HepG2 (cell line): Measurements from ENCODE around the gene AGBL3. TPM values are rescaled to one million over a fixed set of nuclear protein-coding genes. Genes with fewer than 3 reads are reported as not detected.

Source experiments
- ATAC-seq: fragments of 200-7000 bp; cut with Tn5 transposase; 3 replicates; pipeline ENCODE4 v1.9.1; 2020; ENCODE audit warnings: mild to moderate bottlenecking, moderate library complexity
- BruUV-seq: library from RNA; stranded (reverse); fragments of 400-500 nt; replicated peaks from 2 replicates; lab custom pipeline; 2021; lab: Mats Ljungman, UMichigan
- CTCF ChIA-PET: fragments of 300-600 bp; formaldehyde crosslinking; extraction: SDS; loops from one replicate; lab custom pipeline; 2021; ENCODE audit warnings: low total read pairs, inconsistent platforms, low intra/inter-chr PET ratio; lab: Yijun Ruan, JAX
- POLR2A ChIA-PET: fragments of 350-600 bp; sonication (Branson Sonifier 250); formaldehyde crosslinking; loops from one replicate; lab custom pipeline; 2020; ENCODE audit warnings: antibody characterized with exemption, inconsistent platforms; lab: Yijun Ruan, JAX
- DNase-seq: peaks from one replicate; pipeline ENCODE4 v3.0.0-alpha.2; 2015; ENCODE audit warnings: low spot score
- FAIRE-seq: peaks from 3 replicates; lab custom pipeline; 2011; peaks lifted over from hg19 to GRCh38; lab: Jason Lieb, UNC
- H2AFZ ChIP-seq: one replicate; pipeline ENCODE4 v1.6.1; 2011; ENCODE audit warnings: low read length, inconsistent platforms
- H3K27ac ChIP-seq: fragments of 300-600 bp; 3 replicates; pipeline ENCODE4 v1.8.0; 2011; ENCODE audit warnings: mixed run types, mild to moderate bottlenecking, mixed read lengths, low read length, inconsistent platforms; ENCODE audit not compliant: insufficient read depth; ENCODE audit errors: extremely low read length
- H3K27me3 ChIP-seq, 2 experiments: fragments of 200-600 bp in 1 of 2; 2 replicates in 1 of 2; 3 replicates in 1 of 2; pipeline versions ENCODE4 v1.6.0 to v1.8.0; 2011; ENCODE audit warnings: low read length in 2 of 2, mild to moderate bottlenecking in 2 of 2, moderate library complexity in 2 of 2, inconsistent platforms in 1 of 2; ENCODE audit not compliant: insufficient read depth in 2 of 2, control insufficient read depth in 1 of 2
- H3K36me3 ChIP-seq, 2 experiments: fragments of 200-600 bp in 1 of 2; replicated peaks in 1 of 2; 2 replicates in 1 of 2; 3 replicates in 1 of 2; pipeline versions ENCODE4 v1.5.1 to v1.8.0; 2011; ENCODE audit warnings: low read length in 2 of 2, inconsistent platforms in 1 of 2; ENCODE audit not compliant: insufficient read depth in 2 of 2, control insufficient read depth in 1 of 2
- H3K4me1 ChIP-seq: 2 replicates; pipeline ENCODE4 v1.5.1; 2012; ENCODE audit warnings: low read length, inconsistent platforms; ENCODE audit not compliant: insufficient read depth
- H3K4me2 ChIP-seq: 2 replicates; pipeline ENCODE4 v1.6.0; 2011; ENCODE audit warnings: low read depth, low read length, inconsistent platforms
- H3K4me3 ChIP-seq, 3 experiments: fragments of 200-600 bp in 1 of 3; sonication (generic), shearing (Covaris generic) in 1 of 3; replicated peaks in 1 of 3; 2 replicates each; pipeline ENCODE4 v1.5.1; 2011 to 2016; ENCODE audit warnings: low read length in 3 of 3, inconsistent platforms in 2 of 3, low read depth in 2 of 3, mild to moderate bottlenecking in 2 of 3, control low read depth in 1 of 3, mixed read lengths in 1 of 3; ENCODE audit not compliant: insufficient read depth in 1 of 3
- H3K79me2 ChIP-seq: one replicate; pipeline ENCODE4 v1.6.1; 2011; ENCODE audit warnings: low read length, inconsistent platforms; ENCODE audit not compliant: insufficient read depth
- H3K9ac ChIP-seq: 2 replicates; pipeline ENCODE4 v1.6.0; 2011; ENCODE audit warnings: mild to moderate bottlenecking, low read depth, low read length, inconsistent platforms; ENCODE audit not compliant: insufficient read depth
- H3K9me3 ChIP-seq: 2 replicates; pipeline ENCODE4 v1.5.1; 2012; ENCODE audit warnings: mild to moderate bottlenecking, low read length
- H4K20me1 ChIP-seq: 2 replicates; pipeline ENCODE4 v1.6.0; 2011; ENCODE audit warnings: inconsistent platforms, mild to moderate bottlenecking, low read length, moderate library complexity; ENCODE audit not compliant: insufficient read depth
- MEF2D ChIP-seq: sonication (generic); formaldehyde crosslinking; IDR thresholded peaks from 2 replicates; pipeline ENCODE4 v1.5.1; 2020; ENCODE audit warnings: mild to moderate bottlenecking, missing genetic modification reagents
- POLR2A ChIP-seq, 2 experiments: IDR thresholded peaks; 2 replicates each; pipeline ENCODE4 v1.6.1; 2011; ENCODE audit warnings: low read depth in 2 of 2, low read length in 2 of 2, mild to moderate bottlenecking in 1 of 2, moderate library complexity in 1 of 2; ENCODE audit not compliant: insufficient read depth in 1 of 2
- POLR2AphosphoS5 ChIP-seq: IDR thresholded peaks from 2 replicates; pipeline ENCODE4 v1.6.1; 2012; ENCODE audit warnings: low read depth, low read length
- RBFOX2 ChIP-seq: fragments of 200-400 bp; formaldehyde crosslinking; IDR thresholded peaks from 2 replicates; pipeline ENCODE4 v1.6.1; 2017; ENCODE audit warnings: low read depth, mild to moderate bottlenecking, low read length
- RNF2 ChIP-seq: fragments of 450-650 bp; conservative IDR thresholded peaks from 2 replicates; pipeline ENCODE4 v1.6.1; 2016; ENCODE audit warnings: low read depth
- ZNF263 ChIP-seq: sonication (generic); formaldehyde crosslinking; IDR thresholded peaks from 2 replicates; pipeline ENCODE4 v1.4.0; 2020; ENCODE audit warnings: missing genetic modification reagents
- ZNF687 ChIP-seq: sonication (generic); formaldehyde crosslinking; IDR thresholded peaks from 2 replicates; pipeline ENCODE4 v1.5.1; 2020; ENCODE audit warnings: mild to moderate bottlenecking, missing genetic modification reagents, moderate library complexity
- ZNF703 ChIP-seq: sonication (generic); formaldehyde crosslinking; IDR thresholded peaks from 2 replicates; pipeline ENCODE4 v1.5.1; 2020; ENCODE audit warnings: missing genetic modification reagents, mild to moderate bottlenecking, moderate library complexity, borderline replicate concordance
- WGBS: methylation state at CpG from one replicate; pipeline ENCODE4 v1.1.6; 2017; ENCODE audit warnings: low lambda C conversion rate; 5-methylcytosine and 5-hydroxymethylcytosine counted together
- in situ Hi-C: cut with HindIII; loops from 2 replicates; pipeline ENCODE4 v1.10.0; 2017; ENCODE audit warnings: low pct_unique_long_range_greater_than_20kb; ENCODE audit not compliant: extremely low pct_ligation_motif_present
- intact Hi-C: fragments of 100-400 bp; cut with micrococcal nuclease; formaldehyde crosslinking; loops from one replicate; pipeline ENCODE4 v1.10.0; 2022; ENCODE audit not compliant: unreplicated experiment
- polyA plus RNA-seq, 8 experiments: library from polyadenylated mRNA; depleted of rRNA in 3 of 8; stranded (reverse) in 7 of 8; unstranded in 1 of 8; fragments of >200 nt; fragmentation: Illumina TruSeq in 4 of 8; extraction: Trizol in 4 of 8; gene quantifications; 2 replicates each; pipeline versions ENCODE4 v1.2.1 to v1.2.3, GENCODE V29; 2011 to 2016; ENCODE audit warnings: low read depth in 4 of 8, missing spikeins in 1 of 8, mixed read lengths in 1 of 8; ENCODE audit not compliant: insufficient read depth in 1 of 8
- total RNA-seq, 5 experiments: library from RNA; depleted of rRNA; stranded (reverse); fragments of >200 nt; fragmentation: Illumina TruSeq; extraction: Trizol; gene quantifications; 2 replicates each; pipeline ENCODE4 v1.2.3, GENCODE V29; 2016; ENCODE audit warnings: low read depth in 1 of 5

AGBL3 gene
- total and polyA plus RNA-seq, 2 of the 13 experiments (the other 11 are each of a cell fraction or from before 2014, with no cell fraction given), result 2.2 to 7.2 TPM

- intact Hi-C loops, result no loop called here
- Histone ChIP-seq H3K4me3 (no peak overlapping the region), H3K9me3 (peaks cover 25% of the 10 kb centered on the region), H4K20me1 (no peaks in the 10 kb centered on the region), H2AFZ (no peak overlapping the region), H3K4me1 (no peaks in the 10 kb centered on the region), H3K9ac (no peak overlapping the region), H3K27me3 (no peaks in the 10 kb centered on the region), H3K4me2 (no peak overlapping the region), H3K36me3 (peaks cover 18 to 74% of the 10 kb centered on the region in 2 experiments), H3K27ac (no peak overlapping the region), H3K79me2 (no peaks in the 10 kb centered on the region)
- no peak for TF ChIP-seq ZNF703 (CRISPR knock-in tag)
- no peak for TF ChIP-seq MEF2D (CRISPR knock-in tag)
- TF ChIP-seq ZNF687 (CRISPR knock-in tag), result peak; percentile 28; the same call in 1 of the 2 replicates
- peak in 1 of 2 experiments; percentile 26; a peak in 1 of 4 replicates for TF ChIP-seq POLR2A (IDR thresholded peaks at IDR 0.05; ENCODE audit: insufficient read depth in 1 of 2, low read depth in 2 of 2, low read length in 2 of 2)
- no peak for TF ChIP-seq RBFOX2
- TF ChIP-seq ZNF263 (CRISPR knock-in tag), result 0 out of 2 replicates have a peak, but pooled peaks have one; percentile 20
- 0 out of 2 replicates have a peak, but pooled peaks have one; percentile 18 for TF ChIP-seq POLR2AphosphoS5
- TF ChIP-seq RNF2, result no peak
- CTCF ChIA-PET, result no interaction called here
- DNase-seq (no peak), FAIRE-seq (no peak), ATAC-seq (peak; percentile 16; the same call in 2 of the 3 replicates)
- in situ Hi-C loops, result no loop called here
- POLR2A ChIA-PET, result interaction anchor here (1.3 kb wide), 1 partner anchor 13 kb away, joined by 3 read pairs; no protein-coding TSS in a partner anchor
- no TSS peak for BruUV-seq
- 94% methylated on average over 4 of the region's 5 CpGs for WGBS
Measured at GRCh38 chr7:135184254-135184841, 198.0 kb downstream of the AGBL3 start.

Other genes with a start within 250 kb of the AGBL3 start
- 61.2 and 112 TPM in 2 replicates for gene CALD1, start 206.9 kb upstream of the AGBL3 start, total RNA-seq (2016; rRNA removed; fragmentation: Illumina TruSeq; extraction: Trizol)
- 40.5 and 53.0 TPM in 2 replicates for gene CALD1, start 206.9 kb upstream of the AGBL3 start, polyA plus RNA-seq (2011; rRNA removed)
- 5.6 and 9.2 TPM in 2 replicates for gene TMEM140, start 161.6 kb downstream of the AGBL3 start, total RNA-seq (2016; rRNA removed; fragmentation: Illumina TruSeq; extraction: Trizol)
- 21.7 and 35.7 TPM in 2 replicates for gene TMEM140, start 161.6 kb downstream of the AGBL3 start, polyA plus RNA-seq (2011; rRNA removed)
- gene CYREN, start 184.2 kb downstream of the AGBL3 start, total RNA-seq (2016; rRNA removed; fragmentation: Illumina TruSeq; extraction: Trizol), result 60.7 and 68.6 TPM in 2 replicates
- 19.3 and 20.7 TPM in 2 replicates for gene CYREN, start 184.2 kb downstream of the AGBL3 start, polyA plus RNA-seq (2011; rRNA removed)
- 10.0 and 12.1 TPM in 2 replicates for gene WDR91, start 225.0 kb downstream of the AGBL3 start, total RNA-seq (2016; rRNA removed; fragmentation: Illumina TruSeq; extraction: Trizol)
- gene WDR91, start 225.0 kb downstream of the AGBL3 start, polyA plus RNA-seq (2011; rRNA removed), result 11.6 and 13.7 TPM in 2 replicates
- gene STRA8, start 247.3 kb downstream of the AGBL3 start, total RNA-seq (2016; rRNA removed; fragmentation: Illumina TruSeq; extraction: Trizol), result not detected in 2 replicates
- gene STRA8, start 247.3 kb downstream of the AGBL3 start, polyA plus RNA-seq (2011; rRNA removed), result 0.20 TPM in 1 of 2 replicates, not detected in the other